Tongue (tissue), 2 donors: ENCODE results near the gene REXO4. TPM values are rescaled to one million over a fixed set of nuclear protein-coding genes. Genes with fewer than 3 reads are reported as not detected.
A peak's percentile ranks its signal among the peaks of the same experiment; 100 is the strongest.
"Not testable (repeated sequence)": the region's sequence is repeated elsewhere in the genome, so short reads cannot be mapped to it uniquely, and the experiment has no call there.

Experiments
- DNase-seq: peaks from one replicate; pipeline ENCODE4 v3.0.0-alpha.2; 2015
- total RNA-seq: library from RNA; depleted of rRNA; stranded (reverse); fragments of >200 nt; gene quantifications from one replicate; pipeline ENCODE4 v1.2.3, GENCODE V29; 2014

REXO4 gene
- total RNA-seq, 1 donor from 2014 or later, result 19.0 TPM

- DNase-seq, result no peak
Observed at GRCh38 chr9:133385452-133385851, 32.4 kb downstream of the REXO4 start.

GRCh38 chr9:133384736-133385321 is 33.0 kb downstream of the REXO4 start:
- DNase-seq, result no peak

GRCh38 chr9:133383438-133383837 is 34.4 kb downstream of the REXO4 start:
- DNase-seq, result no peak

- no peak for DNase-seq
Observed at GRCh38 chr9:133382507-133383141, 35.2 kb downstream of the REXO4 start.

DNA sequence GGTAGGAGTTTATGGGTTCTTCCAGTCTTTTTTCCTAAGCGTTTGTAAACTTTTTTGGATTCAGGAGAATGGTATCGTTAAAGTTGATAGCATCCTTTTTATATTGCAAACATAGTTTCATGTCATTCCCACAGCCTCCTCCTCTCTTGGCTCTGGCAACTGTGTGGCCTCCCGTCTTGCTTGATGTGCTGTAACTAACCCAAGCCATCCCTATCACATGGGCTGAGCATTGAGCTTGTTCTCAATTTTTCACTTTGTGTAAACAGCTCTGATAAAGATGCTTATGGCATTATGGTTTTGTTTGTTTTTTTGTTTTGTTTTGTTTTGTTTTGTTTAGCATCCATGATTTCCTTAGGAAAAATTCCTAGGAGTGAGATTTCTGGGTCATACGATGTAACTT is 37.1 kb downstream of the REXO4 start:
- DNase-seq, result no peak

DNA sequence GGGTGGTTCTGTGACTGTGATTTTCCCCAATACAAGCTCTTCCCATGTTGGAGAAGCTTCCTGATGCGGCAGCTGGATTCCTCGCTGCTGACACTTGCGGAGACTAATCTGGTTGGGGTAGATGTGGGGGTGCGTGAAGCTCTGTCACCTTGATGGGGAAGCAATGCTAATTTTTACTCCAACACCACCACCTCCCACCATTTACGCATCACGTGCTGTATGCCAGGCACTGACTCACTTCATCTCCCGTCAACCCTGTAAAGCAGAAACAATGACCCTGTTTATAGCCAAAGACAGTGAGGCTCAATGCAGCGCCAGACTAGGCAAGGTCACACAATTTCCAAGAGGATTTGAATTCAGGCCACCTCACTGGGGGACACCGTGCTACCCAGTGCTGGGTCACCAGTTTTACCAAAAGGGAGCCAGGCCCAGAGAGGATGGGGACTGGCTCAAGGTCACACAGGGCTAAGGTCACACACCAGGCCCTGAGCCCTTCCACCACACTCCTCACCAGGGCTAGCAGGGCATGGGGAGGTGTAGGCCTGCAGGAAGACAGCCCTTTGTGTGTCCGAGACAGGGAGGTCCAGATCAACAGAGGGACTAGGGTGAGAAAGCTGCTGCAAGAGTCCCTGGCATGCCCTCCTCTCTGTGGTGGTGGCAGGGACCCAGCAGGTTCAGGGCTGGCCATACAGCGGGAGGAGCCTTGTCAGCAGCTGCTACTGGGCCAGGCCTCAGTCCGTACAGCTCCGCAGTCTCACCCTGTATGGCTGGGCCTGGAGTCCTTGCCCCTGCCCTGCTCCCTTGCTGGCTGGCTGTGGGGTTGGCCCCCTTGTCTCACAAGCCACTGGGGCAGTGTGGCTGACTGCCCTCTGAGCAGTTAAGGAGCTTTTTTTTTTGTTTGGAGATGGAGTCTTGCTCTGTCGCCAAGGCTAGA is 38.4 kb downstream of the REXO4 start:
- DNase-seq, result no peak

DNA sequence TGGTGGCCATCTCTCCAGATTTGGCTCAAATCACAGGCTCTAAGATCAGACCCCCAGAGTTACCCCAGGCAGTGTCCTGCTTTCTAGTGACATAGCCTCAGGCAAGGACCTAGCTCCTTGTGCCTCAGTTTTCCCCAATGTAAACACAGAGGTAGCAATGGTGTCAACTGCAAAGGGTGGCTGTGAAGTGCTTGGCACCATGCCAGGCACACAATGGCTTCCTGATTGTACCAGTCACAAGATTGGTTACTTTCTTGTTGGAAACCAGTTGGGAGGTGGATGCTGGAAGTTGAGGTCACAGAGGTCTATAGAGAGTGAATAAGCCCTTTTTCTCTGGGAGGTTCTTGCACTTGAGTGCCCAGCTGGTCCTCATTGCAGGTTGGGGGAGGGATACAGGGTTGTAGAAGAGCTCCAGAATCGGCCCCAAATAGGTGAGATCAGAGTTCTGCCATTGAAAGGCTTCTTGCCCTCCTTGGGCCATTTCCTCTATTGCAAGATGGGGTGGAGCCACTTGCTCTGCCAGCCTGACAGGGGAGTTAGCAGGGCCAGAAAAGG is 39.3 kb downstream of the REXO4 start:
- DNase-seq, result no peak

DNA sequence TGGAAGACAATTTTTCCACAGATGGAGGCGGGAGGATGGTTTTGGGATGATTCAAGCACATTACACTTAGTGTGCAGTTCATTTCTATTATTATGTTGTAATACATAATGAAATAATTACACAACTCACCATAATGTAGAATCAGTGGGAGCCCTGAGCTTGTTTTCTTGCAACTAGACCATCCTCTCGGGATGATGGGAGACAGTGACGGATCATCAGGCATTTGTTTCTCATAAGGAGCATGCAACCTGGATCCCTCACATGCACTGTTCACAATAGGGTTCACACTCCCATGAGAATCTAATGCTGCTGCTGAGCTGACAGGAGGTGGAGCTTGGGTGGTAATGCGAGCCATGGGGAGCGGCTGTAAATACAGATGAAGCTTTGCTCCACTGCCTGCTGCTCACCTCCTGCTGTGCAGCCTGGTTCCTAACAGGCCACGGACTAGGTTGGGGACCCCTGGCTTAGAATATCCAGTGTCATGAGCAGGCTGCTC is 40.0 kb downstream of the REXO4 start:
- no peak for DNase-seq

- DNase-seq, result not testable (repeated sequence)
Observed at GRCh38 chr9:133377280-133377679, 40.5 kb downstream of the REXO4 start.

- peak; percentile 99 for DNase-seq
Observed at GRCh38 chr9:133375724-133376654, 41.8 kb downstream of the REXO4 start, which contains the start of the genes STKLD1 and SURF4. STKLD1 (plus strand) TSS chr9:133376366; CDS start chr9:133376474, 108 bp downstream. SURF4 (minus strand) TSS chr9:133376060; CDS start chr9:133375969, 91 bp downstream.

GRCh38 chr9:133375116-133375723 is 42.6 kb downstream of the REXO4 start:
- peak; percentile 33 for DNase-seq

- no peak for DNase-seq
Observed at GRCh38 chr9:133374612-133375115, 43.1 kb downstream of the REXO4 start.

GRCh38 chr9:133372144-133372543 is 45.7 kb downstream of the REXO4 start:
- DNase-seq, result no peak

DNA sequence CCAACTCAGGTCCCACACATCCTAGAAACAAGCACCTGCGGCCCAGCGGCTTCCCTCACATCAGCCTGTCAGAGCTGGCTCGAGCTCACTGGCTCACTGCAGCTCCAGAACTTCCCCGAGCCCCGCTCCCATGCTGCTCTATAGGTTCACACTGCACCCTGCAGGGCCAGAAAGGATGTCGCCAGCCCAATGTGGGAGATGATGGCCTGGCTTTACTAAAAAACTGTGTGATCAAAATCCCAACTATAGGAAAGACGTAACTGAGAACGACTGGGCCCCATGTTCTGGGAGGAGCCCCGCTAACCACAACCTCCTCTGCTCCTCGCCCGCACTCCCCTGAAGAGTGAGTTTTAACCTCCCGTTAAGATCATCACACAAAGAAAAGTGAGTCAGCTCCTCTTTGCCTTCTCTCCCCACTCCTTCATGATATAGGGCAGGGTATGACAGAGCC is 46.5 kb downstream of the REXO4 start:
- no peak for DNase-seq

DNA sequence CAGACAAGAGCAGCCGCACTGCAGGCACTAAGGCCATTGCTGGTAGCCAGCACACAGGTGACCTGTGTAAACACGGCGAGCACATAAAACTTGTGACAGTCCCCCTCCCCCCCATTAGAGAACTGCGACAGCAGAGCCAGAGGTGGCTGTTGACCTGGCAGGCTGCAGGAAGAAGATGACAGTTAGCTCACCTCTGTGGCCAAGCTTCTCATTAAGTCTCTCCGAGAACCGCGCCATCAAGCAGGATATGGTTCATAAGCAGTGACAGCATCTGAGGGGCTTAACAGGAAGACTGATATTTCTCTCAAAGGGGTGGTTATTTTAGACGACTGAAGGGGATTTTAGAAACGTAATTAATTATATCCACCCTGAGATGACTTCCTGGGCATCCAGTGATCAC is 47.1 kb downstream of the REXO4 start:
- no peak for DNase-seq

DNA sequence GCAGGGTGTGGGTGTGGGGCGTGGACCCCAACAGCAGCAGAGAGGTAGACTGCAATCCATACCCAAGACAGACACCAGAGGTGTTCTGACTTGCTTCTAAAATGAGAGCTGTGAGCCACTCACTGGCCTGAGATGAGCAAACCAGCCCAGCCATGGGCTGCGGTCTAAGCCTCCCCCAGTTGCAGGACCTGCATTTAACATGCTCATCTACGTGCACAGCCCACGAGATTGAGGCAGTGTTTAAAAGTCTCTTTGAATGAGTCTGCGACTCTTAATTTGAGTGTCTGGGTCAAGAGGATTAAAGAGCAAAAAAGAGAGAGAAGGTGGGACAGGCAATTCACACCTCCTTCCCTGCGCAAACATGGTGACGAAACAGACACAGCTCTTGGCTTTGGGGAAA is 47.9 kb downstream of the REXO4 start:
- DNase-seq, result no peak

DNA sequence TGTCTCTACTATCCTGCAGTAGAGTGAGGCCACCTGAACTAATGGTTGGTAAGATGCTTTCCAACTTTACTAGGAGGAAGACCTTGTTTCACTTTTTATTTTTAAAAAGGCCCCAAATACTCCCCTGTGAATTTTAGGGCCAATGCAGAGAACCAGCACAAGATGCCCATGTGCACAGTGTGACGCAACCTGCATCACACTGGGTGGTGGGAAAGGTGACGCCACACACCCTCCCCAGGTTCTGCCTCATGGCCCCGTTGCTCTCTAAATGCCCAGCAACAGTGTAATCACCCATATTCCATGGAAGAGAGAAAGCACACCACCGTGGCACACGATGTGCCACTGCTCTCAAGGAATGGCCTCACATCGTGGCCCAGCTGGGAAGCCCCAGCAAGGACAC is 48.4 kb downstream of the REXO4 start:
- no peak for DNase-seq

DNA sequence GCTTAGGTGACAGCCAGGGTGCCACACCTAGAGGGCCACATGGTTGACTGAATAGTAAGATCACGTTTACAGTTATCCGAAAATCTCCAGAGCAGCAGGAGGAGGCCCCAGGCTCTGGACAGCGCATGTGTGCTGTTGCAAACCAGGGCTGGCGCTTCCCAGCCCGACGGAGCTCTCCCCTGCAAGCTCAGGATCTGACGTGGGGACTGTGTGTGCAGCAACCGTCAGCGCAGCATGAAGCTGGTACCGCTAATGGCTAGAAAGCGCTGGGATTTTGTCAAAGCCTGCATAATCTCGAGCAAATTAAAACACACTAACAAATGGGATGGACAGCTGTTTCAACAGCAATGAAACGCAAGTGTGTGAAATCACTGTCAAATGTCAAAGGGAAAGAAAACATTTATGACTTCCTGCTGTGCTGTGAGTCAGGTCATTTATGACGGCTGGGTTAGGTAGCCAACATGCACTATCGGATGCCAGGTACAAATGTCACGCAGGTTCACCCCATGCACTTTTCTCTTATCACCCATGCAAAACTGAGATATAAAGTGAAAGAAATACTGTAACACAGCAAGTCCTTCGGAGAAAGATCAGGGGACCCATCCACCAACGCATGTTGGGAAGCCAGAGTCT is 49.4 kb downstream of the REXO4 start:
- no peak for DNase-seq

DNA sequence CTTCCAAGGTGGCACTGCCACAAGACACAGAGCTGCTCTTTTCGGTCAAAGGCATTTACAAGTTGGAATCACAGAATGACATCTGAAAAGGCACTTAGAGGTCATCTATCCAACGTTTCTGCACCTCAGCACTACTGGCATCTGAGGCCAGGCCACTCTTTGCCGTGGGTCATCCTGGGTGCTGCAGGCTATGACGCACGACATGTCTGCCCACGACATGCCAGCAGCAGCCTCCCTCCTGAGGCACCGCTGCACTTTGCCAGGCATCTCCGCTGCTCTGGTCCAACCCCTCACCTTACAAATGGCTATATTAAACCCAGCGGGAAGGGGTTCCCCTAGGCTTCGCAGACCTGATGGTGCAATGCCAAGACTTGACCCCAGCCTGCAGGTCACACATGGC is 50.0 kb downstream of the REXO4 start:
- DNase-seq, result no peak

DNA sequence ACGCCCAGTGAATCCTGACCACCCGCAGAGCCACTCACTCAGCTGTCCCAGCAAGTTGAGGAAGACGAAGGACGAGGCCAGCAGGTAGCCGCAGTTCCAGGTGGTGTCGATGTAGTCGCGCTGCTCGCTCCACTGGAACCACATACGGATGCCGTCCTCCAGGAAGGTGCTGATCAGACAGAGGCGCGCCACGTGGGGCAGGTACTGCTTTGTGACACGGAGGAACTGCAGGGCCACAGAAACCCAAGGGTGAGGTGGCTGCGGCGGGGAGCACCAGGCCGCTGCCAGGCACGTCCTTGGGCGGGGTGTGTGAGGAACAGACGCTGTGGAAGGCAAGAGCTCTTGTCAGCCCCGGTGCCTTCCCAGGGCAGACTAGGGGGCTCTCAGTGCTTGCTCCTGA is 50.6 kb downstream of the REXO4 start:
- DNase-seq, result no peak
